Measurements from ENCODE around the gene KANSL3.

KANSL3 gene

GRCh38 chr2:96669539-96670215, 31.6 kb upstream of the KANSL3 start:
- no peak for TF ChIP-seq REST (IDR thresholded peaks at IDR 0.05; ENCODE audit: insufficient read depth in 1 of 2, low read depth in 2 of 2, low read length in 2 of 2)
- TF ChIP-seq TAF1 (IDR thresholded peaks at IDR 0.05; ENCODE audit: borderline replicate concordance, insufficient read depth, low read length): no peak
- no peak for TF ChIP-seq FOXP2 (optimal IDR thresholded peaks at IDR 0.05; ENCODE audit: borderline replicate concordance, extremely low read depth, extremely low read length, insufficient read depth)
- TF ChIP-seq POLR2AphosphoS5 (IDR thresholded peaks at IDR 0.05; ENCODE audit: low read depth, low read length): no peak
- TF ChIP-seq SIN3A (IDR thresholded peaks at IDR 0.05; ENCODE audit: borderline replicate concordance, insufficient read depth, low read length): no peak

GRCh38 chr2:96668771-96669170, 30.7 kb upstream of the KANSL3 start:
- TF ChIP-seq REST (IDR thresholded peaks at IDR 0.05; ENCODE audit: insufficient read depth in 1 of 2, low read depth in 2 of 2, low read length in 2 of 2) (no peak), TAF1 (IDR thresholded peaks at IDR 0.05; ENCODE audit: borderline replicate concordance, insufficient read depth, low read length) (no peak), SIN3A (IDR thresholded peaks at IDR 0.05; ENCODE audit: borderline replicate concordance, insufficient read depth, low read length) (no peak), POLR2AphosphoS5 (IDR thresholded peaks at IDR 0.05; ENCODE audit: low read depth, low read length) (no peak), FOXP2 (optimal IDR thresholded peaks at IDR 0.05; ENCODE audit: borderline replicate concordance, extremely low read depth, extremely low read length, insufficient read depth) (no peak)

- TF ChIP-seq REST (IDR thresholded peaks at IDR 0.05; ENCODE audit: insufficient read depth in 1 of 2, low read depth in 2 of 2, low read length in 2 of 2) (no peak), SIN3A (IDR thresholded peaks at IDR 0.05; ENCODE audit: borderline replicate concordance, insufficient read depth, low read length) (no peak), POLR2AphosphoS5 (IDR thresholded peaks at IDR 0.05; ENCODE audit: low read depth, low read length) (no peak), TAF1 (IDR thresholded peaks at IDR 0.05; ENCODE audit: borderline replicate concordance, insufficient read depth, low read length) (no peak), FOXP2 (optimal IDR thresholded peaks at IDR 0.05; ENCODE audit: borderline replicate concordance, extremely low read depth, extremely low read length, insufficient read depth) (no peak)
Measured at GRCh38 chr2:96665083-96665569, 27.0 kb upstream of the KANSL3 start.

- TF ChIP-seq POLR2AphosphoS5 (IDR thresholded peaks at IDR 0.05; ENCODE audit: low read depth, low read length): no peak
Measured at GRCh38 chr2:96664366-96664925, 26.3 kb upstream of the KANSL3 start.

- no peak for TF ChIP-seq REST (IDR thresholded peaks at IDR 0.05; ENCODE audit: insufficient read depth in 1 of 2, low read depth in 2 of 2, low read length in 2 of 2)
- TF ChIP-seq FOXP2 (optimal IDR thresholded peaks at IDR 0.05; ENCODE audit: borderline replicate concordance, extremely low read depth, extremely low read length, insufficient read depth): no peak
- no peak for TF ChIP-seq SIN3A (IDR thresholded peaks at IDR 0.05; ENCODE audit: borderline replicate concordance, insufficient read depth, low read length)
- no peak for TF ChIP-seq TAF1 (IDR thresholded peaks at IDR 0.05; ENCODE audit: borderline replicate concordance, insufficient read depth, low read length)
- TF ChIP-seq POLR2AphosphoS5 (IDR thresholded peaks at IDR 0.05; ENCODE audit: low read depth, low read length): no peak
Measured at GRCh38 chr2:96663829-96664228, 25.7 kb upstream of the KANSL3 start.

Measured in PFSK-1 (cell line).